Lung (tissue), 12 donors: Measurements from ENCODE around the gene GNPTG. TPM values are rescaled to one million over a fixed set of nuclear protein-coding genes. Genes with fewer than 3 reads are reported as not detected.

ENCODE experiments used
- ATAC-seq: fragments of 200-7000 bp; cut with Tn5 transposase; one replicate; pipeline ENCODE4 v1.9.1; 2020; ENCODE audit warnings: moderate number of reproducible peaks; ENCODE audit not compliant: insufficient read depth, low FRiP score
- DNase-seq, 3 donors: peaks; one replicate each; pipeline ENCODE4 v3.0.0-alpha.2; 2013 to 2017
- H3K27ac ChIP-seq, 2 donors: one replicate each; pipeline ENCODE4 v1.5.1; 2013; ENCODE audit warnings: mild to moderate bottlenecking in 2 of 2, moderate library complexity in 2 of 2, control low read depth in 1 of 2, inconsistent platforms in 1 of 2, low read depth in 1 of 2, low read length in 1 of 2
- H3K27me3 ChIP-seq, 3 donors: one replicate each; pipeline ENCODE4 v1.5.1; 2013; ENCODE audit warnings: low read length in 2 of 3; ENCODE audit not compliant: control insufficient read depth in 3 of 3, insufficient read depth in 3 of 3
- H3K36me3 ChIP-seq, 4 donors: one replicate each; pipeline ENCODE4 v1.5.1; 2013; ENCODE audit warnings: low read length in 4 of 4, mild to moderate bottlenecking in 1 of 4, moderate library complexity in 1 of 4; ENCODE audit not compliant: control insufficient read depth in 4 of 4, insufficient read depth in 4 of 4
- H3K4me1 ChIP-seq, 5 donors: one replicate each; pipeline ENCODE4 v1.5.1; 2013; ENCODE audit warnings: low read length in 5 of 5, mild to moderate bottlenecking in 2 of 5, moderate library complexity in 1 of 5; ENCODE audit not compliant: control insufficient read depth in 5 of 5, insufficient read depth in 5 of 5
- H3K4me3 ChIP-seq: one replicate; pipeline ENCODE4 v1.5.1; 2013; ENCODE audit warnings: mild to moderate bottlenecking, control low read depth, moderate library complexity
- H3K9ac ChIP-seq, 2 donors: one replicate each; pipeline ENCODE4 v1.5.1; 2013; ENCODE audit warnings: low read length in 2 of 2, control low read depth in 1 of 2; ENCODE audit not compliant: insufficient read depth in 1 of 2
- H3K9me3 ChIP-seq, 4 donors: one replicate each; pipeline ENCODE4 v1.5.1; 2013; ENCODE audit warnings: low read length in 3 of 4, mild to moderate bottlenecking in 1 of 4, moderate library complexity in 1 of 4; ENCODE audit not compliant: control insufficient read depth in 4 of 4, insufficient read depth in 3 of 4
- WGBS, 2 donors: extraction: QIAGEN DNeasy Blood & Tissue Kit; methylation state at CpG; one replicate each; pipeline ENCODE4 v1.1.7; 2013; 5-methylcytosine and 5-hydroxymethylcytosine counted together
- polyA plus RNA-seq, 2 donors: library from polyadenylated mRNA; stranded (reverse); fragments of 200-250 nt; gene quantifications; one replicate each; pipeline ENCODE4 v1.2.1, GENCODE V29; 2013
- total RNA-seq, 2 donors: library from RNA; depleted of rRNA in 1 of 2; stranded (reverse); fragments of >200 nt in 1 of 2; gene quantifications; one replicate each; pipeline ENCODE4 v1.2.1, GENCODE V29; 2014 to 2021
- TF ChIP-seq, protein P1 (sequence below): IDR thresholded peaks from 2 replicates; pipeline ENCODE4 v1.5.1; 2012; ENCODE audit warnings: mild to moderate bottlenecking; ENCODE audit errors: control extremely low read depth, extremely low read depth
- donor health status: control.
- donor health status: control.
- donor health status: Bipolar disorder and iron deficiency.
- donor health status: healthy.
- donor health status: DM: yes; HTN: yes; CAD: no.

The GNPTG gene
- total and polyA plus RNA-seq, 4 donors: 34.8 to 92.7 (median 77.8) TPM

DNA sequence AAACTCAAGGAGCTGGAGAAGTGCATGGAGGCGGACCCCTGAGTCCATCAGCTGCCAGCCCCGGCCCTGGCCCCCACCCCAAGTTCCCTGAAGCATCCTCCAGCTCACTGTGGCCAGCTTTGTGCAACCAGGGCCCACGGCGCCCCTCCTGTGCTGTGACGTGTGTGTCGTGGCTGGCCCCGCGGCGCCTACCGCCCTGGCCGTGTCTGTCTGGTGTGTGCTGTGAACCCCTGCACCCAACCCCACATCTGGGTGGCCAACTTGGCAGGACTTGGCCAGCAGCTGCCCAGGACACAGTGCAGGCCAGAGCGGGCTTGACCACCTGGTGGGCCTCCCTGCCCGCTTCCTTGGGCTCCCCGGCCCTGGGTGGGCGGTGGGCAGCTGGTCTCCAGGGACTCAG lies 3.3 kb upstream of the GNPTG start:
- ATAC-seq (no peak), DNase-seq (no peak)
- H3K27me3 ChIP-seq: no peaks in the 10 kb centered on the region
- TF ChIP-seq, protein P1, sequence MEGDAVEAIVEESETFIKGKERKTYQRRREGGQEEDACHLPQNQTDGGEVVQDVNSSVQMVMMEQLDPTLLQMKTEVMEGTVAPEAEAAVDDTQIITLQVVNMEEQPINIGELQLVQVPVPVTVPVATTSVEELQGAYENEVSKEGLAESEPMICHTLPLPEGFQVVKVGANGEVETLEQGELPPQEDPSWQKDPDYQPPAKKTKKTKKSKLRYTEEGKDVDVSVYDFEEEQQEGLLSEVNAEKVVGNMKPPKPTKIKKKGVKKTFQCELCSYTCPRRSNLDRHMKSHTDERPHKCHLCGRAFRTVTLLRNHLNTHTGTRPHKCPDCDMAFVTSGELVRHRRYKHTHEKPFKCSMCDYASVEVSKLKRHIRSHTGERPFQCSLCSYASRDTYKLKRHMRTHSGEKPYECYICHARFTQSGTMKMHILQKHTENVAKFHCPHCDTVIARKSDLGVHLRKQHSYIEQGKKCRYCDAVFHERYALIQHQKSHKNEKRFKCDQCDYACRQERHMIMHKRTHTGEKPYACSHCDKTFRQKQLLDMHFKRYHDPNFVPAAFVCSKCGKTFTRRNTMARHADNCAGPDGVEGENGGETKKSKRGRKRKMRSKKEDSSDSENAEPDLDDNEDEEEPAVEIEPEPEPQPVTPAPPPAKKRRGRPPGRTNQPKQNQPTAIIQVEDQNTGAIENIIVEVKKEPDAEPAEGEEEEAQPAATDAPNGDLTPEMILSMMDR: no peak
- no peak overlapping the region for H3K27ac ChIP-seq
- peaks cover 4 to 17% (median 6%) of the 10 kb centered on the region in 5 donors for H3K4me1 ChIP-seq
- H3K36me3 ChIP-seq: peaks cover 0 to 23% (median 10%) of the 10 kb centered on the region in 4 donors
- no peaks in the 10 kb centered on the region for H3K9me3 ChIP-seq
- no peak overlapping the region for H3K9ac ChIP-seq
- 93 to 94% methylated on average over 14 to 15 of the region's 15 CpGs for WGBS, 2 donors
- H3K4me3 ChIP-seq: no peak overlapping the region

DNA sequence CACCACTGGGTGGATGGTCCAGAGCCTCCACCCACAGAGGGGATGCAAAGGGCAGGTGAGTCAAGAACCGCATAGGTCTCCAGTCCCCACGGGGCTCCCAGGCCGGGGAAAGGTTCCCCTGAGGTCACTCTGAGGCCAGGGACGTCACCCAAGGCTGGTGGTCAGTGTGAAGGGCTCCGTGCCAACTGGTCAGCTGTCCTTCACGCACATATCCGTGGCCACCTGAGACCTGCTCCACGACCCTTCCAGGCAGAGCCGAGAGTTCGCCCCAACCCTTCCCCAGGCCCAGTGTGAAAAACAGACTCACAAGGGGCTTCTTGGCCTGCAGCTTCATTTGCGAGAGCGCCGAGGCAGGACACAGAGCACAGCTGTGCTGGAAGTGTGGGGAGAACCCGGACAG lies 2.8 kb upstream of the GNPTG start:
- H3K9ac ChIP-seq: no peak overlapping the region
- no peaks in the 10 kb centered on the region for H3K9me3 ChIP-seq

DNA sequence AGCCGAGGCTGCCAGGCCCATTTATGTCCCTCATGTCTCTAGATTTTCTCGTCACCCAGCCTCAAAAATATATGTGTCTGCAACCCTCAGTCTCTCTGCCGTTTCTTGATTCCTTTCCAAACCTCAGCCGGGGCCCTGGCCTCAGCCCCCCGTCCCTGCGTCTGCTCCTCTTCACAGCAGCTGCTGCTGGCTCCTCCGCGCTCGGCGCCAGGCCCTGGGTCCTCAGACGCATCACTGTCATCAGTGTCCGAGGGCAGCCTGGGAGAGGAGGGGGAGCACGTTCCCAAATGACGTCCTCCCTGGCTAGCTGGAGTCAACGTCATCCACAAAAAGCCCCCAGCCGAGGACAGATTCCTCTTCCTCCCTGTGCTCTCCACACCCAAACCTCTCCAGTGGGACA lies 2.4 kb upstream of the GNPTG start:
- DNase-seq (no peak), ATAC-seq (no peak)
- Histone ChIP-seq H3K27me3 (no peaks in the 10 kb centered on the region), H3K4me3 (no peak overlapping the region), H3K4me1 (peaks cover 4 to 17% (median 6%) of the 10 kb centered on the region in 5 donors), H3K9ac (no peak overlapping the region), H3K9me3 (no peaks in the 10 kb centered on the region), H3K27ac (no peak overlapping the region), H3K36me3 (peaks cover 0 to 23% (median 10%) of the 10 kb centered on the region in 4 donors)
- 87 to 93% methylated on average over 16 of the region's 16 CpGs for WGBS, 2 donors
- TF ChIP-seq, protein P1: no peak

More for the DNA sequence above, 2.8 kb upstream of the GNPTG start:
- 87 to 93% methylated on average over 14 of the region's 14 CpGs for WGBS, 2 donors
- Histone ChIP-seq H3K27ac (no peak overlapping the region), H3K27me3 (no peaks in the 10 kb centered on the region), H3K4me1 (peaks cover 4 to 17% (median 6%) of the 10 kb centered on the region in 5 donors), H3K36me3 (peaks cover 0 to 23% (median 10%) of the 10 kb centered on the region in 4 donors), H3K4me3 (no peak overlapping the region)
- DNase-seq (no peak), ATAC-seq (no peak)
- TF ChIP-seq, protein P1: no peak

DNA sequence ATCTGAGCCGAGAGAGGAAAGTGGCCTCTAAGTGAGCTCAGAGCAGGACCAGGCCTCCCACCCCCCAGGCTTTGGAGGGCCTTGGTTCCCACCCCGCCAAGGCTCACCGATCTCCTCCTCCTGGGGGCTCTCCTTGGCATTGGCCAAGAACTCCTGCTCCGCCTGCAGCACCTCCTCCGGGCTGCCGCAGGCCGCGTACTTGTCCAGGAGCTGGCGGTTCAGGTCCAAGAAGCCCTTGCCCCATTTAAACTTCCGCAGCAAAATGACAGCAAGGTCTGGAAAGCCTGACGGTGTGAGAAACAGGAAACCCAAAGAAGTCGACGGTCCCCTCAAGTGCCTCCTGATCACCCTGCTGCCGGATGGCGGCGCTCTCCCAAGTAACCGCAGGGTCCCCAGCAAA lies 1.8 kb upstream of the GNPTG start:
- Histone ChIP-seq H3K36me3 (peaks cover 0 to 23% (median 10%) of the 10 kb centered on the region in 4 donors), H3K9ac (no peak overlapping the region), H3K27ac (no peak overlapping the region), H3K9me3 (no peaks in the 10 kb centered on the region), H3K4me1 (peaks cover 4 to 17% (median 6%) of the 10 kb centered on the region in 5 donors), H3K4me3 (no peak overlapping the region), H3K27me3 (no peaks in the 10 kb centered on the region)
- TF ChIP-seq, protein P1: no peak
- 92 to 94% methylated on average over 17 of the region's 17 CpGs for WGBS, 2 donors
- ATAC-seq (no peak), DNase-seq (no peak)
